HL-60 (cell line): ENCODE data around the gene VAV2.

Source experiments
- DNase-seq, 2 experiments: peaks; one replicate each; pipeline ENCODE4 v3.0.0-alpha.2; 2010 to 2020; ENCODE audit warnings: low read depth in 1 of 2, low spot score in 1 of 2
- H3K27ac ChIP-seq: fragments of 250-450 bp; sonication (Bioruptor Pico); replicated peaks from 2 replicates; pipeline ENCODE4 v1.5.1; 2020; ENCODE audit warnings: mild to moderate bottlenecking, moderate library complexity
- H3K27me3 ChIP-seq: fragments of 250-450 bp; sonication (Bioruptor Pico); 2 replicates; pipeline ENCODE4 v1.5.1; 2021; ENCODE audit warnings: mild to moderate bottlenecking, moderate library complexity; ENCODE audit not compliant: insufficient read depth, poor library complexity, severe bottlenecking
- H3K4me3 ChIP-seq: replicated peaks from 2 replicates; pipeline ENCODE4 v1.5.1; 2011; ENCODE audit warnings: mild to moderate bottlenecking, control low read depth, low read length; ENCODE audit not compliant: insufficient read depth
- CTCF ChIP-seq: IDR thresholded peaks from one replicate; pipeline ENCODE4 v1.5.1; 2011; ENCODE audit warnings: low read length, control low read depth, inconsistent platforms; ENCODE audit not compliant: insufficient read depth
- GABPA ChIP-seq: IDR thresholded peaks from 2 replicates; pipeline ENCODE4 v1.6.1; 2012; ENCODE audit warnings: low read depth
- POLR2AphosphoS5 ChIP-seq: IDR thresholded peaks from 2 replicates; pipeline ENCODE4 v1.6.1; 2012; ENCODE audit warnings: low read depth
- REST ChIP-seq: IDR thresholded peaks from 2 replicates; pipeline ENCODE4 v1.6.1; 2012; ENCODE audit warnings: low read depth; ENCODE audit not compliant: insufficient replicate concordance
- SPI1 ChIP-seq: IDR thresholded peaks from 2 replicates; pipeline ENCODE4 v1.6.1; 2012; ENCODE audit warnings: low read depth, mild to moderate bottlenecking, borderline replicate concordance

VAV2 gene

DNA sequence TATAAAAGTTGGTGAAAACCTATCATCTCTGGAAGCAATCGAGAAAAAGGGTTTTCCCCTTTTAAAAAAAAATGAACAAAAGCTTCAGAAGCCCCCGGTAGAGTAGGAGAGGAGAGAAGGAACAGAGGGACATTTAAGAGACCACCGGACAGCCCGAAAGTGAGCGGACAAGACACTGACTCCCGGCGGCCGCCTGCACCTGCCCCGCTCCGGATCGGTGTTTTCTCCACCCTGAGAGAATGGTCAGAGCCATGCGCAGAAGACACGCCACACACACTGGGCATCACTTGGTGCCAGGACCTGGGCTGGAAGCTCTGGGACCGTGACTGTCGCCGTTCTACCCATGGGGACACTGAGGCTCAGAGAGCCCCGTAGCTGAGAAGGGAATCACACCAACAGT, 192.4 kb downstream of the VAV2 start:
- Histone ChIP-seq H3K4me3 (no peak overlapping the region), H3K27me3 (no peaks in the 10 kb centered on the region)
- TF ChIP-seq CTCF: no peak
- no peak for TF ChIP-seq GABPA
- no peak for TF ChIP-seq POLR2AphosphoS5
- TF ChIP-seq REST: no peak
- TF ChIP-seq SPI1: no peak

GRCh38 chr9:133799106-133799505, 193.0 kb downstream of the VAV2 start:
- Histone ChIP-seq H3K27ac (no peak overlapping the region), H3K27me3 (no peaks in the 10 kb centered on the region), H3K4me3 (no peak overlapping the region)
- DNase-seq: no peak
- TF ChIP-seq REST (no peak), SPI1 (no peak), GABPA (no peak), POLR2AphosphoS5 (no peak), CTCF (no peak)

More for the DNA sequence above, 192.4 kb downstream of the VAV2 start:
- H3K27ac ChIP-seq: no peak overlapping the region
- no peak for DNase-seq

DNA sequence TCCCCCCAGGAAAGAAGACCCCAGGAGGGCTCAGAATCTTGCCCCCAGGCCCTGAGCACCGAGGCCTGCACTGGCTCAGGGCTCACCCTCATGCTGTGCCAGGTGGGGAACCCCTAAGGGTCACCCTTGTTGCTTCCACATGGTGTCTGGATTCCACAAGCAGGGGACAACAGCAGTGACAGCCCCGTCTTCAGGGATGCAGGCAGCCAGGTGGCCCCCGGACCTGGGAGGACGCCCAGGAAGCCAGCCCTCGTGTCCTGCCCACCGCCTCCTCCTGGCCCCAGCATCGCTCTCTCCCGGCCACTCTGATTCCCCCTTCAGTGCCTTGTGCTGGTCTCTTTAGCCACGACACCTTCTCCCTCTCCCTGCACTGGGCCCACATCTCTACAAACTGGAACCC, 194.0 kb downstream of the VAV2 start:
- H3K4me3 ChIP-seq: no peak overlapping the region
- TF ChIP-seq REST (no peak), GABPA (no peak), SPI1 (no peak), CTCF (no peak), POLR2AphosphoS5 (no peak)
- DNase-seq: no peak
- no peaks in the 10 kb centered on the region for H3K27me3 ChIP-seq
- no peak overlapping the region for H3K27ac ChIP-seq
